Right lobe of liver (tissue), 6 donors: ENCODE results near the gene ZNF280D. TPM values are rescaled to one million over a fixed set of nuclear protein-coding genes. Genes with fewer than 3 reads are reported as not detected.

Experiments
- ATAC-seq, 4 donors: fragments of 200-7000 bp; cut with Tn5 transposase; one replicate each; pipeline ENCODE4 v1.9.1; 2020; ENCODE audit warnings: mild to moderate bottlenecking in 4 of 4, moderate library complexity in 4 of 4
- DNase-seq, 3 donors: peaks; one replicate each; pipeline ENCODE4 v3.0.0-alpha.2; 2020
- H3K27ac ChIP-seq, 3 donors: fragments of 200-600 bp; one replicate each; pipeline ENCODE4 v1.8.0; 2022
- H3K27me3 ChIP-seq, 2 donors: fragments of 200-600 bp; one replicate each; pipeline ENCODE4 v1.8.0; 2022
- H3K36me3 ChIP-seq, 4 donors: fragments of 200-600 bp; sonication (generic) in 1 of 4; one replicate each; pipeline versions ENCODE4 v1.5.1 to v1.8.0; 2017 to 2022; ENCODE audit warnings: control low read depth in 1 of 4
- H3K4me1 ChIP-seq, 4 donors: fragments of 200-600 bp; sonication (generic) in 1 of 4; one replicate each; pipeline versions ENCODE4 v1.5.1 to v1.8.0; 2017 to 2022; ENCODE audit warnings: control low read depth in 1 of 4
- H3K4me3 ChIP-seq, 3 donors: fragments of 200-600 bp; one replicate each; pipeline ENCODE4 v1.8.0; 2022
- H3K9me3 ChIP-seq, 4 donors: fragments of 200-600 bp; sonication (generic) in 1 of 4; one replicate each; pipeline versions ENCODE4 v1.5.1 to v1.8.0; 2017 to 2022; ENCODE audit warnings: control low read depth in 1 of 4
- CTCF ChIP-seq, 4 donors: fragments of 200-600 bp in 3 of 4; fragments of 450-650 bp in 1 of 4; IDR thresholded peaks; one replicate each; pipeline versions ENCODE4 v1.5.1 to v1.8.0; 2016 to 2022; ENCODE audit warnings: antibody characterized with exemption in 4 of 4, mild to moderate bottlenecking in 2 of 4
- POLR2A ChIP-seq: fragments of 450-650 bp; IDR thresholded peaks from one replicate; pipeline ENCODE4 v1.6.1; 2017; ENCODE audit warnings: antibody characterized with exemption, mild to moderate bottlenecking
- WGBS: methylation state at CpG from one replicate; pipeline ENCODE4 v1.1.6; 2018; ENCODE audit warnings: low coverage, low lambda C conversion rate; ENCODE audit not compliant: insufficient coverage; ENCODE audit errors: missing lambda C conversion rate; 5-methylcytosine and 5-hydroxymethylcytosine counted together
- intact Hi-C, 2 donors: fragments of 100-400 bp; cut with DNase I; formaldehyde crosslinking; loops; one replicate each; pipeline versions ENCODE4 v1.11.2 to v1.14.1; 2022
- total RNA-seq, 6 experiments: library from RNA; depleted of rRNA in 2 of 6; stranded (reverse); fragments of >200 nt in 2 of 6; fragmentation: NEBNext Ultra II Directional in 3 of 6; extraction: Animal tissue kit (Norgen Biotek cat#: 25700) in 3 of 6; gene quantifications; one replicate each; pipeline versions ENCODE4 v1.1.0 to v1.2.4, GENCODE V29; 2016 to 2023
- donor health status: DM: no; HTN: yes; CAD: no.
- donor health status: DM: no; HTN: no; CAD: no.
- donor health status: DM: no; HTN: no; CAD: no.
- donor health status: DM: no; HTN: yes; CAD: no.
- donor health status: DM: no; HTN: yes; CAD: no.

ZNF280D gene
- total RNA-seq, 6 experiments from 2014 or later = 18.2 to 34.0 (median 18.7) TPM

GRCh38 chr15:56725386-56725785 lies 7.9 kb downstream of the ZNF280D start:
- H3K27me3 ChIP-seq = no peaks in the 10 kb centered on the region
- no peaks in the 10 kb centered on the region for H3K36me3 ChIP-seq
- H3K4me1 ChIP-seq = peaks cover 0 to 16% (median 3%) of the 10 kb centered on the region in 4 donors
- no peak overlapping the region for H3K4me3 ChIP-seq
- DNase-seq (no peak), ATAC-seq (no peak)
- intact Hi-C loops = no loop called here
- H3K9me3 ChIP-seq = no peaks in the 10 kb centered on the region
- H3K27ac ChIP-seq = no peak overlapping the region
- no peak for TF ChIP-seq POLR2A
- TF ChIP-seq CTCF (IDR thresholded peaks at IDR 0.05) = no peak
- 73% methylated on average over 1 of the region's 1 CpG for WGBS

- WGBS = 82% methylated on average over 3 of the region's 3 CpGs
- intact Hi-C loops = no loop called here
These were observed 9.1 kb downstream of the ZNF280D start for GRCh38 chr15:56724232-56724631.

GRCh38 chr15:56723787-56724186 lies 9.5 kb downstream of the ZNF280D start:
- Histone ChIP-seq H3K4me1 (peaks cover 0 to 8% (median 3%) of the 10 kb centered on the region in 4 donors), H3K27ac (no peak overlapping the region), H3K27me3 (no peaks in the 10 kb centered on the region), H3K9me3 (no peaks in the 10 kb centered on the region), H3K36me3 (no peaks in the 10 kb centered on the region), H3K4me3 (no peak overlapping the region)
- DNase-seq (no peak), ATAC-seq (no peak)
- intact Hi-C loops = no loop called here
- 92% methylated on average over 4 of the region's 4 CpGs for WGBS
- TF ChIP-seq CTCF (IDR thresholded peaks at IDR 0.05) = no peak

More at GRCh38 chr15:56724232-56724631, 9.1 kb downstream of the ZNF280D start:
- Histone ChIP-seq H3K4me1 (peaks cover 0 to 8% (median 3%) of the 10 kb centered on the region in 4 donors), H3K9me3 (no peaks in the 10 kb centered on the region), H3K27me3 (no peaks in the 10 kb centered on the region), H3K4me3 (no peak overlapping the region), H3K27ac (no peak overlapping the region), H3K36me3 (no peaks in the 10 kb centered on the region)
- no peak for DNase-seq
- no peak for TF ChIP-seq POLR2A
- no peak for TF ChIP-seq CTCF (IDR thresholded peaks at IDR 0.05)
- ATAC-seq = no peak

GRCh38 chr15:56719774-56720555 lies 13.3 kb downstream of the ZNF280D start:
- 84% methylated on average over 3 of the region's 3 CpGs for WGBS
- TF ChIP-seq POLR2A = no peak
- TF ChIP-seq CTCF (IDR thresholded peaks at IDR 0.05) = no peak
- intact Hi-C loops = no loop called here

More at GRCh38 chr15:56719774-56720555, 13.3 kb downstream of the ZNF280D start:
- H3K36me3 ChIP-seq = no peaks in the 10 kb centered on the region
- H3K27me3 ChIP-seq = no peaks in the 10 kb centered on the region
- no peak overlapping the region for H3K27ac ChIP-seq
- no peaks in the 10 kb centered on the region for H3K4me1 ChIP-seq
- H3K4me3 ChIP-seq = no peak overlapping the region
- DNase-seq = no peak
- no peaks in the 10 kb centered on the region for H3K9me3 ChIP-seq
- no peak for ATAC-seq
